Hematopoietic multipotent progenitor cell treated with erythropoietin and hydrocortisone succinate and interleukin-3 and kit ligand, for 8 days (in vitro differentiated cells): ENCODE results near the gene IQSEC1.
A peak's percentile ranks its signal among the peaks of the same experiment; 100 is the strongest.

ENCODE experiments used
- DNase-seq: peaks from one replicate; pipeline ENCODE4 v3.0.0-alpha.2; 2015

IQSEC1 gene

DNA sequence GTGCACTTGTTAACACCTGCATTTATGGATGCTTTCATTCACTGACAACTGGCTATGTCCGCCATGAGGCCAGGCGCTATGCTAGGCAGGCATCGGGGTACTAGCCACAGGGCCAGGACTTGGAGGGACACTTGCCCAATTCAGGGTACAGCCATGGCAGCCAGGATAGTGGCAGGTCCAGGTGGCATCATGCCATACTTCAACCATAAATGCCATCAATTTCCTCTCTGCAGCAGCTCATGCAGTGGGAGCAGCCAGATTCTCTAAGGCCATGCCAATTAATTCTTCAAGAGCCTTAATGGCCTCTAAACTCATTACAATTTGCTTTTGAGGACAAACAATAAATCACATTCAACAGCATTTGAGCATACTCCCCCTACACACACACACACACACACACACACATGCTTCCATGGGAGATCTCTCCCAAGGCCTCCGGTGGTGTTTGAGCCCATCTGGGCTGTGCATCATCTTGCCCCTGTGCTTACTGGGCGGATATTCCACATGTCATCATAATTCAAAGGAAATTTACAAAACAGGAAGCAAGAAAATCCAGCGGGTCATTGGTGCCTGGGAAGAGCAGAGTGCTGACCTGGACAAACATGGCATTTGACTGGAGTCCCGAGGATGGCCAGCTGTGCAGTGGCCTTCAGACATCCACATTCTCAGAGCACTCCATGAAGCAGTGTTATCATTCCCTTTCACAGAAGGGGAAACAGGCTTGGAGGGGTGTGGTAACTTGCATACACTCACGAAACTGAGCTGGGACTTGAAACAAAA lies 109.1 kb downstream of the IQSEC1 start:
- DNase-seq: no peak

DNA sequence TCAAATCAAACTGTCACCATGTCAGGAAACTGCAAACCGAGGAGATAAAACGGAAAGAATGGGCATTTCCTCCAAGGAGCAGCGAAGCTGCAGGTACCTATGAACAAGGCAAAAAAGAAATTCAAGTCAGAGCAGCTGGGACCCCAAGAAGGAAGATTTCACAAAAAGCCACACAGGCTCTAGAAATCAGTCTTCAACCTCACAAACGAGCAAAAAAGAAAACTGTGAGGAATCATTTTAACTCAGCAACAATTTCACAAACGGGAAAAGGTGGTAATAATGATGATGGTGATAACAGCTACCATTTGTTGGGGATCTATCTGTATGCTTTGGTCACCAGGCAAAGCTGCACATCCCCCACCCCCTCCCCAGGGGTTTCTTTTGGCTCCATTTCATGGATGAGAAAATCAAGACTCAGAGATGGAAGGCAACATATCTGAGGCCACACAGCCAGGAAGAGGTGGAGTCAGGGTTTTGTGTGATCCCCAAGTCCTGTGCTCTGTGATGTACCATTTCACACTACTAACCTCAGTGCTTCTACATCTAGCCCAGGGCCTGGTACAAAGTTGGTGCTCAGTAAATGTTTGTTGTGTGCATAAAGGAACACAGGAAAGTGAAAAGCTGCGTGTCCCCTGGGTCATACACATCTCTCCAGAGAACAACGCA lies 109.9 kb downstream of the IQSEC1 start:
- DNase-seq: no peak

DNA sequence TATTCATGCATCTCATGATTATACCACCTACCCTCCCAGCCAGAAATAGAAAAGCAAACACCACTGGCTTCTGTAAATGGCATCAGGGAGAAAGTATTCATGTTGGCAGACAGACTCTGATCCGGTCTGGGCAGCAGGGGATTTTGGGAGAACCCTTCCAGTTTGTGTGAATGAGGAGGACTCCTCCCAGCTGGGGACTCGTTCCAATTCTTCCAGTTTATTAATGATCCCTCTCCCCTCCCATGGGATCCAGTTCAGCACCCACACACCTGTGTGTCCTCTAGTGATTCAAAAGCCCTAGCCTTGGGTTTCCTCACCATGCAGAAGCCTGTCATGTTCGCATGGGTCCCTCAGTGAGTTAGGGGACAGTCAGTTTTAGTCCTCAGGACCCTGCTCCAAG lies 110.9 kb downstream of the IQSEC1 start:
- no peak for DNase-seq

DNA sequence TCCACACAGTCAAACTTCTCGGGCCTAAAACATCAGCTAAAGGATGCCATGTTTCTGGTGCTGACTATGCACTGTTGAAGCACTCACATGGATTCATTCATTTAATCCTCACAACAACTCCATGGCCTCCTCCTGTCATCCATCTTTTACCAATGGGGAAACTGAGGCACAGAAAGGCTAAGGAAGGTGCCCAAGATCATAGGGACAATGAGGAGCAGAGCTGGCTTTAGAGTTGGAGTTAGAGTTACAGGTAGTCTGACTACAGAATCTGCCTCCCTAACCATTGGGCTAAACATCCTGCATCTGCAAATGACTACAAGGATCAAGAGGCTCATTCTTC lies 111.6 kb downstream of the IQSEC1 start:
- DNase-seq: no peak

DNA sequence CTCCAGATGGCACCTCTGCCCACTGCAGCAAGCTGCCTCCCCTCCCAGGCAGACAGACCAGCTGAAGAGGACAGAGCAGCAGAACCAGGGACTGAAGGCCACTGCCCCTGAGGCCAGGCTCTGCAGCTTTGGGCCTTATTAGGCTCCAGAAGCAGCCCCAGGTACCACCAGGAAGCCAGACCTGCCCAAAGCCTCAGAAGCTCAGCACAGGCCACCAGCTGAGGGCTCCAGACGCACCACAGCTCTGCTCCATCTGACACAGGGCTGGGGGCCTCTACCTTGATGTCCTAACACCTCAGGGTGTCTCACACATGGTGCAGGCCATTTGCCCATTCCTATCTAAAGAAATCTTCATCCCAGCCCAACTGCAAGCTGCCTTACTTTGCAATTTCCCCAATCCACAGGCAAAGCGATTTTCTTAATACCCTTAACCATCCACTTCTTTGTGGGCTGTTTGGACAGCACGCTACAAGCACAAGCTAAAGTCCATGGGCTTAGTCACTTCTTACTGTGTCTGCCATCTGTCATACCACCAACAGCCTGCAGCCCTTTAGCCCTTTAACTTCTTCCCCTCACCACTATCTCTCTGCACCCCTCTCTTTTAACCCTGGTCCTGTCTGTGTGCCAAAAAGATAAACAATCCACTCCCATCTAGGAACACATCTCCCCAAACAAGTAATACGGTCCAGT lies 112.1 kb downstream of the IQSEC1 start:
- DNase-seq: peak; percentile 93

DNA sequence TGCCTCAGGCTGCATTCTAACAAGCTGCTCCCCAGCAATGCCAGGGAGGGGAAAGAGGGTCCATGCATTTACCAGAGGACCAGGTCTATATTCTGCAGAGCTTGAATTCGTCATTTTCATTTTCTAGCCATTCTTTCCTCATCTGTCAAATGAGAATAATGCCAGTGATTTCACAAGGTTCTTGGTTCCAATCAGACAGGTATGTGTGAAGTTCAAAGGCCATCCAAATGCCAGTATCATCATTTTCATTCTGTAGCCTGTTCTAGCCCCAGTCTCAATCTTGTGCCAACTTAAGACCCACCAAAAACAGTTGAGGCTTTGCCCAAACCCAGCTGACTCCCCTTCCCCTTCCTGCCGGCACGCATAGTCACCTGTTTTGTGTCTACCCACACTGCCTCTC lies 112.7 kb downstream of the IQSEC1 start:
- DNase-seq: no peak

DNA sequence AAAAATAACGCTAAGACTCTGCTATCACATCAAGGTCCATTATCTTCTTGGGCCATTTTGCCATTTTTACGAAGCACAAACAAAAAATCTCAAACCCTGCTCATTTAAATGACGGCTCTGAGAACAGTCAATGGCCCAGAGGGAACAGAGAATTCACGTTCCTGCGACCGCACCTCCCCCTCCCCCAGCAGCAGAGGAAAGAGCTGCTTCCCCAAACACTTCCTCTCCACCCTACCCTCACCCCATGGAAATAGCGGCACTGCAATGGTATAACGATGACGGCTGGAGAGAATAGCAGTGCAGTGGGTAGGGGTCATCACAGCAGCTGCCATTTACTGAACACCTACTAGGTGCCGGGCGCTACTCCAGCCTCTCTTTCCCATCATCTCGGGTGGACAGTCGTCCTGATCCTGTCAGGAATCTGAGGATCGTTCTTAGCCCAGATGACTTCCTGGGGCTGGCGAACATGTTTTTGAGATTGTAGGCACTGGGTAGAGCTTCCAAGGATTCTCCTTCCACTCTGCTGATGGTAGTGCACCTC lies 113.3 kb downstream of the IQSEC1 start:
- no peak for DNase-seq

- no peak for DNase-seq
Observed at GRCh38 chr3:12959410-12959809, 113.8 kb downstream of the IQSEC1 start.

GRCh38 chr3:12957824-12958792 lies 115.1 kb downstream of the IQSEC1 start:
- no peak for DNase-seq

DNA sequence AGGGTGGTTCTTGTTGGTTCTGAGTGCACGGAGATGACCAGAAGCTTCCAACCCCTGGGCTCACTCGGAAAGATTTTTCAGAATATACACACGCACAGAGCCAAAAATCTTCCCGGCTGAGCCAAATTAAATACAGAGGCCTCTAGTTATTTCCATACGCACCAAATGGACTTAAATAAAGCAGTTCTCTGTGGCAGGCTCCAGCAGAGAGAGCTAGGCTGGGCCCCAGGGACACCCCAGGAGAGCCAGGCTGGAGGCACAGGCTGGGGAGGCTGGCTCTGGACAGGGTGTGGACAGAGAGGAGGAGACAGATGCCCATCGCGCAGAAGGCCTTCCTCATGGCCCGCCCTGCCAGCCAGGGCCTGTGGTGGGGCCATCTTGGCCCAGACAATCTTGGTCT lies 115.9 kb downstream of the IQSEC1 start:
- no peak for DNase-seq

- no peak for DNase-seq
Observed at GRCh38 chr3:12956316-12956660, 116.9 kb downstream of the IQSEC1 start.

- DNase-seq: peak; percentile 67
Observed at GRCh38 chr3:12955651-12956315, 117.4 kb downstream of the IQSEC1 start.

DNA sequence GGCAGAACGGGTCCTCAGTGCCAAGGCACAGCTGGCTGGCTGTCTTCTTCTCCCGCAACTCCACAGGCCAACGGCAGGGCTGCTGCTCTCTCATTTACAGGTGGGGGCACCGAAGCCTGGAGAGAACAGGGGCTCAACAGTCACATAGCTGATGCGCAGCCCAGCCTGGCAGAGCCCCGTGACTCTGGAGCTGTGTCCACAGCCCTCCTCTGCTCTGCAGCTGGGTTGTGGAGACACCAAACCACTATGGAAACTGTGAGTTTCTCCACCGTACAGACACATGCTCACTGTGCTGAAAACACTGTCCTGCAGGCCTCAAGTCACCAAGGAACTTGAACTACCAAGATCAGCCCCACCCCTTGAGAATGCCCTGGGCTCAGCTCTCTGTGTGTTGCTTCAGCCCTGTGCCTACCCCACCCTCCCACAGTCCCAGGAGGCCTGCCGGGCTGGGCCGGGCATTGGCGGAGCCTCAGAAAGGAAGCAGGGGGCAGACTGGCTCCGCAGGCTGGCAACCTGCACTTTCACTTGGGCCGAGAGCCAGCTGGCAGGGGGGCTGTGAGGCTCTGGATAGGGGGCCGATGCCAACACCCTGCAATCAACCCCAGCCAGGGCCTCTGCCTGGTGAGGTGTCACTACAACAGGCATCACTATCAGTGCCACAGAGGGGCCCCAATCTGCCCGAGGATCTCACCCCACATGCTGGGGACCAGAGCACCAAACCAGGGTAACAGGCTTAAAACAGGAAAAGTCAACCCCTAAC lies 118.2 kb downstream of the IQSEC1 start:
- DNase-seq: peak; percentile 99

- DNase-seq: no peak
Observed at GRCh38 chr3:12954180-12954579, 119.0 kb downstream of the IQSEC1 start.

DNA sequence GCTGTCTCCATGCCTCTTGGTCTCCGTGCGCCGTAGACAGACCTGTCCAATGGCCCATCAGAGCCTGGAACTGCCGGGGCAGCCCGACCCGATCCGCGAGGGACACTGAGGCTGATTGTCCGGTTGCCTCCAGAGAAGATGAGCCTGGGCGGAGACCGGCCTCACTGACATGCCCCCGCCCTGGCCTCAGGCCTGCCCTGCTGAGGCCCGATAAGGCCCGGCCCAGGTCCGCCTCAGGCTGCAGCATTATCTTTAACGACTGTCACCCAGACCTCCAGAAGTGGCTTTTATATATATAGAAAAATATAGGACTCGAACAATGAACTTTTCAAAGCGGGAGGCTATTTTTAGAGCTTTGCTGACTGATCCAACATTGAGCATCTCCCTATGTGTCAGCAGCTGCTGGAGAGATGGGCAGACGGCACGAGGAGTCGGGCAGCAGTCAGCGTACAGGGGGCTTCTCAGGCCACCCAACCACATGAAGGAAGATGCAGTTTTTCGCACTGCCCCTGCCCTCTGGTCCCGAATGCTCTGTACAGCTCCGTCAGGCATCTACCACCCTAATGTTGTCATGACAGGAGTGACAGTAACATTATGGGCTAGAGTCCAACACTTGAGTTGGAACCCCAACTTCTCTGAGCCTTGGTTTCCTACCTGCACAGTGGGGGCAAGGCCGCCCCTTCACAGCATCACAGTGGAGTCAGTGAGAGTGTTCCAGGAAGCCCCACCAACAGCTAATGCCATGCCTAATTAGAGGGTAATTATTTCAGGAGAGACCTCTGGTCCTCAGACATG lies 119.8 kb downstream of the IQSEC1 start:
- peak; percentile 96 for DNase-seq

DNA sequence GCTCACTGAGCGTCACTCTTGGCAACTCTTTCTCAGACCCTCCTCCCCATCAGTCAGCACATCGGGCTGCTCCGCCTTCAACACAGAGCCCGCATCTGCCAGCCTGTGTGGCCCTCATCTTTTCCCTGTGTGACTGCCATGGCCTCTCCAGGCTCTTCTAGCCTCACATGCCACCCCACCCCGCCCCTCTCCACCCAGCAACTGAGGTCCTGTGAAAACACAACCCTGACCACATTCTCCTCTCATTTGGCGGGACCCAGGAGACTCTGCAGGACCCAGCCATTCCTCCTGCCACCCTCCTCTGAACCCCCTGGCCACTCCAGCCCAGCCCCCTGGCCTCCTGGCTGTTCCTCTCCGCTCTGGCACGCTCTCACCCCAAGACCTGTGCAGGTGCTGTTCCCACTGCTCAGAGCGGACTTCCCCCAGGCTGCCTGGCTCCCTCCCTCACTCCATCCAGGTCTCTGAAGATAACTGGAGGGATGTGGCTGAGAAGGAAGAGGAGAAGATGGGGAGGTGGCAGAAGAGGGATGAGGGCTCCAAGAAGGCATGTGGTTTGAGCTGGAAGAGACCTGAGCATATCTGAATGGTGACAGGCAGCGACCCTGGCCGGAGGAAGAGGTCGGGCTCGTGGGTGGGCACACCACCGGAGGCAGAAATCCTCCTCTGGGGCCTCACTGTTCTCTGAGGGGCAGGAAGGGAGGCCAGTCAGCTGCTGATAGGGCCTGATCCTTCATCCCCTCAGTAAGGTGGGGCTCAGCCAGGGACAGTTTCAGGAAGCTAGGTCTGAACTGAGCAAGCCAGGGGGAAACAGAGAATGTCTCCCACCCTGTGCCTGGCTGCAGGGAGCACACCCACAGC lies 120.7 kb downstream of the IQSEC1 start:
- peak; percentile 50 for DNase-seq

GRCh38 chr3:12948891-12949711 lies 124.1 kb downstream of the IQSEC1 start:
- DNase-seq: peak; percentile 51

- DNase-seq: no peak
Observed at GRCh38 chr3:12948371-12948770, 124.9 kb downstream of the IQSEC1 start.
